ENCODE measurements around the gene CNTN1.
"Not testable (repeated sequence)": the region's sequence is repeated elsewhere in the genome, so short reads cannot be mapped to it uniquely, and the experiment has no call there.

The CNTN1 gene

GRCh38 chr12:41039461-41039860, 347.2 kb downstream of the CNTN1 start:
- DNase-seq (ENCODE audit: low read depth in 2 of 2), result no peak

- no peak for DNase-seq (ENCODE audit: low read depth in 2 of 2)
These were observed 353.3 kb downstream of the CNTN1 start for GRCh38 chr12:41045509-41045908.

DNA sequence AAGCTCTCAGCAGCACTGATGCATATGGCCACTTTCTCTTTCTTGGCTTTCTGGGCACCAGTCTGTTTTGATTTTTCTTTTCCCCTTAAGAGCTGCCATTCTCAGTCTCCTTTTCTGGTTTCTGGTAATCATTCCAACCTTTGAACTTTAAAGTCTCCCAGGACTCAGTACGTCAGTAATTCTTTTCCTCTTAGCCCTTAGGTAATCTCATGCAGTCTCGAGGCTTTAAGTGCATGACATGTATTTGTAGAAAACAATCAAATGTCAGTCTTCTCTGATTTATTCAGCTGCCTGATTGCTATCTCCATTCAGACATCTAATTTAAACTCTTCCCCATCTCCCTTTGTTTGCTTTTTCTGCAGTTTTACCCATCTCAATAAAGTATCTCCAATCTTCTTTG, 356.8 kb downstream of the CNTN1 start:
- DNase-seq (ENCODE audit: low read depth in 2 of 2), result no peak

DNA sequence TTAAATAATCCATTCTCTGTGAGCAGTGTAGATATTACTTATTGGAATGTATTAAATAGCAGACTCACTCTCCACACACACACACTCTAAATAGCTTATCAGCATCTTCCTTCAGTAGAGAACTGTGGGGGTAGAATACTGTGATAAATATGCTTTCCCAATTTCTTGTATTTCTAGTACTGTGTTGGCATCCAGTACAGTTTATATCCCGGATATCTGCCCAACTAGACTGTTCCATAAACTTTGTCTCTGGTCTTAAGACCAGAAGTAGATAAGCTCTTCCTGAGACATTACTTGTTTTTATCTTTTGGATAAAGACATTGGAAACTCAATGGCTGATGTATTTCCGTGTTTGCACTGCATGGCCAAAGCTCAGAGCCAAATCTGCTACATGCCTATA, 359.7 kb downstream of the CNTN1 start:
- no peak for DNase-seq (ENCODE audit: low read depth in 2 of 2)

DNA sequence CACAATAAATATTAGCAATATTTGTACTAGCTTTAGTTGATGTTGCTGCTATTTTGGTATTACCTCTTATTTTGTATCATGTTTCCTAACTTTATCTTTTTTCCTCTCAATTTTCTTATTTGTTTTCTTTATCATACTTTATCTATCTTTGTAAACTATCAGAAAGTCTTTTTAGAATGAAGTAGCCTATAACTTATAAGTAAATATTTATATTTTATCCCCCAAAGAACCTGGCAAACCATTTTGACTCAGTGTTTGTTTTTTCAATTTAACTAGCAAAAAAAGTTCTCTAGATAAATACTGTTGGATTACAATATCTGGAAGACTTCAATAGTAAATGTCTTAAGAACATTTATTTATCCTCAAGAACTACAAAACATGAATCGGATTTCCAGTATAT, 360.2 kb downstream of the CNTN1 start:
- no peak for DNase-seq (ENCODE audit: low read depth in 2 of 2)

- no peak for DNase-seq (ENCODE audit: low read depth in 2 of 2)
These were observed 360.8 kb downstream of the CNTN1 start for GRCh38 chr12:41053046-41053445.

GRCh38 chr12:41055875-41056577, 363.8 kb downstream of the CNTN1 start:
- DNase-seq (ENCODE audit: low read depth in 2 of 2), result no peak

GRCh38 chr12:41058266-41058665, 366.0 kb downstream of the CNTN1 start:
- DNase-seq (ENCODE audit: low read depth in 2 of 2), result no peak

DNA sequence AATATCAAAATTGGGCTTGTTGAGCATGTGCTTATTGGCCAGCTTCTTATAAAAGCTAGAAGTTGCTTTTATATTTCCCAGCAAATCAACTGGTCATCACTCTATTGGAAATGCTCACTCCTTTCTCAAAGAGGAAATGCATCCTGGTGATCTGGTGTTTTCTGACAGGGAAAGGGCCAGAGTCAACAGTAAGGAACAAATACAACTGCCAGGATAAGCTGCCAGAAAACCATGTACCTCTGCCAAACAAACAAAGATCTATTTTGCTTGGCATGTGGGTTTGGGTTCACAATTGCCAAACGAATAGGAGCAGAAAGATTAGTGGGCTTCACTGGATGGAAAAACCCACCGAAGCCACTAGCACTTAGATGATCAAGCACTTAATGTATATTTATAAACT, 369.0 kb downstream of the CNTN1 start:
- no peak for DNase-seq (ENCODE audit: low read depth in 2 of 2)

GRCh38 chr12:41064411-41064810, 372.2 kb downstream of the CNTN1 start:
- no peak for DNase-seq (ENCODE audit: low read depth in 2 of 2)

- DNase-seq (ENCODE audit: low read depth in 2 of 2), result no peak
These were observed 375.9 kb downstream of the CNTN1 start for GRCh38 chr12:41067941-41068645.

DNA sequence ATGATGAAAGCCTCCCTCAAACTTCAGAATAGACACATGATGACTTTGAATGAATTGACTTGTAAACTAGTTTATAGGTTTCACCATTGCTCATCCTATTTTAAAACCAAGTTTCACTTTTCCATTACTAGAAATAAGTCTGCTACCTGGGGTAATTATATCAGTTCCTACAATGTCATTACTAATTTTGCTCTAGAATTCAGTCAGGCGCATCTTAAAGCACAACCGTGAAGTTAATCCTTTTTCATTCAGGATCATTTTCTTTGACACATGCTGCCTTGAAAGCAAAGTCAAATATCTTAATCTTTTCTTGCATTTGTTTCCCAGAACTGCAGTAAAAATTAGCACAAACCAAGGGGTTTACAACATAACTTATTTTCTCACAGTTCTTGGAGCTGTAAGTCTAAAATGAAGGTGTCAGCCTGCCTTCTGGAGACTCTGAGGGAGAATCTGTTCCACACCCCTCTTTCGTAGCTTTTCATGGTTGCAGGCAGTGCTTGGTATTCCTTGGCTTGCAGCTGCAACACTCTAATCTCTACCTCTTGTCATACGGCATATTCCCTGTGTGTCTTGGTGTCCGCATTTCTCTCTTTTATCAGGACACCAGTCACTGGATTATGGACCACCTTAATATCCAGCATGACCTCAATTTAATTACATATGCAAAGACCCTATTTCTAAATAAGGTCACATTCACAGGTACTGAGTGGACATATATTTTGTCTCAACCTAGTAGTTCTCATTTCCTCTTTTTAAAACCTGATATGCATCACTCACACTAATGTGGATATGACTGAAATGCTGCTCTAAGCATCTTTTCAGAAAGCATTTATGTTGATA, 381.6 kb downstream of the CNTN1 start:
- no peak for DNase-seq (ENCODE audit: low read depth in 2 of 2)

GRCh38 chr12:41074473-41074769, 382.2 kb downstream of the CNTN1 start:
- no peak for DNase-seq (ENCODE audit: low read depth in 2 of 2)

- DNase-seq (ENCODE audit: low read depth in 2 of 2), result no peak
These were observed 383.9 kb downstream of the CNTN1 start for GRCh38 chr12:41076114-41076513.

- DNase-seq (ENCODE audit: low read depth in 2 of 2), result not testable (repeated sequence)
These were observed 389.0 kb downstream of the CNTN1 start for GRCh38 chr12:41081241-41081640.

GRCh38 chr12:41089438-41089837, 397.2 kb downstream of the CNTN1 start:
- no peak for DNase-seq (ENCODE audit: low read depth in 2 of 2)

DNA sequence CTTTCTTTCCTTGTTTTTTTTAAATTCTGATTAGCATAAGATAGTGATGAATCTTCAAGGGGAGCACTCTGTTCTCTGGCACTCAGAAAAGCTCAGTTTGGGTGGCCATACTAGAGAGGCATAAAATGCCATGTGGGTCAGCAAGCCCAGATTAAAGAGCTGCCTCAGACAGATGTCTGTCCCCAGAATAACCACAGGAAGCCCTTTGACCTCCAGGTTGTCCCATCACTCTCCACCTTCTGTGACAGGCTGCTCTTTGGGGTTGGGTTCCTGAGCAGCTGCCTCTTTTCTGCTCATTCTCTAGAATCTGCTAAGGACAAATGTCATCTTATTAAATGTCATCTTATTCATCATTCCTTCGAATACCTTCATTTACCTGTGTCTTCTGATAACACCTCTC, 399.9 kb downstream of the CNTN1 start:
- DNase-seq (ENCODE audit: low read depth in 2 of 2), result no peak

DNA sequence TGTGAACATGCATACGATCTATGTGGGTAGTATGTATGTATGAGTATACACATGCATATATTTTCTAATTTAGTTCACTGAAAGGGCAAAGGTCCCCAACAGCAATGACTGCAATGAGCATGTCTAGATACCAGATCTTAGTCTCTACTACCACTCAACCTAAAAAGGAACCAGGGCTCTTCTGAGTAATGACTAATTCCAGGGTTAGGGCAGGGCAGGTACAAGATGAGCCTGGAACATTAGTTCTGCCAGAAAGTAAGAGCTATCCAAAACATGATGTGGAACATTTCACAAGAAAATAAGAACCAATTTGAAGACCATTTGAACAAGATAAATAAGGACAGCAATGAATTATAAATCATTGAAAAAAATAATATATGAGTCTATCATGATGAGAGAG, 404.6 kb downstream of the CNTN1 start:
- no peak for DNase-seq (ENCODE audit: low read depth in 2 of 2)

DNA sequence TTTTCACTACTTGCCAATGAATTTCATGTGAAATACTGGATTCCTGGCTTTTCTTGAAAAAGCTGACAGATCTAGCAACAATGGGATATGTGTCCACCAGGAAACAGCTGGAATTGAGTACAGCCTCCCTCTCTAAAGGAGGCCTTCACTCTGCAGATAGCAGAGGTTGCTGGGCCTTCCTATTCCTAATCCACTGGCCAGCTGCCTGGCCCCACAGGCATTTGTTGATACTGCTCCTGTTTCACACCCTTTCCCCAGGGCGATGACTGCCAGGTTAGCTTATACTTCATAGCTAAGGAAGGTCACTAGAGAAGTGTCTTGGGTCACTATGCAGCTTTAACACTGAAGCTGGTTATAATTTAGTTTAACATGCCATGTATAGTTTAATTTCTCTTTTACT, 408.3 kb downstream of the CNTN1 start:
- no peak for DNase-seq (ENCODE audit: low read depth in 2 of 2)

DNA sequence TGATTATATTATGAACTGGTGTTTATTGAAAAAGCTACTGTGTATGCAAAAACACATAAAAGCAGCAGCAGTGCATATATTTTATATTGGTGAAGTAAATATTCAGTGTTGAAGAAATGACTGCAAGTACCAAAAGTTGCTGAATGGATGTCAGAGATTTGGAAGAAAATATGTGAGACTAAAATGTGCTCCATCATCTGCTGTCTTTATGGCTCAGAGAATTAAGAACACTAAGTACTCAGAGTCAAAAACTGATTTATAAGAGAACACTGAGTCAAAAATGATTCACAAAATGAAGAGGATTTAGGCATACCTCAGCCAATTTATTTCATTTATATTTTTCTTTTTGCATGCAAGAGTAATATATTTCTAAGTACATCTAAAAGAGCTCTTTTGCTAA, 409.6 kb downstream of the CNTN1 start:
- DNase-seq (ENCODE audit: low read depth in 2 of 2), result no peak

DNA sequence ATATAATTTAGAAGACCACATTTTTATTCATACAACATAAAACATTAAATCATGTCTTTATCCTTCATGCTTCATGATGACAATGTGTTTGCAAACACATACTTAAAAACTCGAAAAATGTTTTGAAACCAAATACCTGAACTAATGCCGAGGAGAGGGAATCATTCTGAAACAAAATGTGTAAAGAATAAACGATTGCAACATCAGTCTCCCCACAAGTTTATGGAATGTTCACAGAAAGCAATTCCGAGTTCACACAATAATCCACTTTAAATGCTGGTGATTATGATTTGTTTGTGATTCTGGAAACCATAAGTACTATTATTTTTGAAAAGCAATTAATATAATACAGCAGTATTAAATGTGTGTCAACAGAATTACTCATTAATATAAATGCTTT, 411.4 kb downstream of the CNTN1 start:
- DNase-seq (ENCODE audit: low read depth in 2 of 2), result no peak

- no peak for DNase-seq (ENCODE audit: low read depth in 2 of 2)
These were observed 414.1 kb downstream of the CNTN1 start for GRCh38 chr12:41106315-41106714.

DNA sequence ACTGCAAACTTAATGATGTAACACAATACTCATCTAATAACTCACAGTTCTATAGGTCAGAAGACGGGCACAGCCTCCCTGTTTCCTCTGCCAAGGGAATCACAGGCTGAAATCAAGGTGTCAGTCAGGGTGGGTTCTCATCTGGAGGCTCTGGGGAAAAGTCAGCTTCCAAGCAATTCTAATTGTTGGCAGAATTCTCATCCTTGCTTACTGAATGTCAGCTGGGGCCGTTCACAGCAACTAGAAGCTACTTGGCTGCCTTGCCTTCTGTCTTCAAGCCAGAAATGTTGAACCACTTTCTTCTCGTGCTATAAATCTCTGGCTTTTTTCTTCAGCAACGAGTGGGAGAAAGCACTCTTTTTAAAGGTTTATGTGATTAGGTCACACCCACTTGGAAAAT, 415.8 kb downstream of the CNTN1 start:
- no peak for DNase-seq (ENCODE audit: low read depth in 2 of 2)
